ENCODE measurements around the gene NOS2. TPM values are rescaled to one million over a fixed set of nuclear protein-coding genes. Genes with fewer than 3 reads are reported as not detected.

Gene NOS2
- total RNA-seq, 1 experiment from 2014 or later: not detected

DNA sequence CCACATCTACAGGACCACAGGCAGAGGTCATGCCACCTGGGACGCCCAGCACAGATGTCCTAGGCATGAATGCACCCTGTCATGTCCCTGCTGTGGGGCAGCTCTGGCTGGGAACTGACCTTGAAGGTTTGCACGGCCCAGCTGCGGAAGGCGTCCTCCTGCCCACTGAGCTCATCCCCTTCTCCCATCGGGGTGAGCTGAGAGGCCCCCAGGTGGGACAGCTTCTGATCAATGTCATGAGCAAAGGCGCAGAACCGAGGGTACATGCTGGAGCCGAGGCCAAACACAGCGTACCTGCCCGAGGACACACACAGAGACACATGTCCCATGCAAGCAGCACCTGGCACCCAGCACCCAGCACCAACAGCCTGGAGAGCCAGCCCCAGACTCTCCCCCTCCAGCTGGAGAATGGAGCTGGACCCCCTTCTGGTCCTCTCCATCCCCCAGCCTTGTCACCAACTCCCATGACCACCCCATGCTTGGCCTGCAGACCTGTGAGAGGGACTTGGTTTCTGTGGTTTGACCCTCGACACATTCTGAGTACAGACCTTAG is 31.4 kb downstream of the NOS2 start:
- CTCF ChIA-PET: no interaction called here
- no TSS peak for BruUV-seq (replicated peaks)
- intact Hi-C loops (cut with micrococcal nuclease; ENCODE audit: unreplicated experiment): no loop called here
- H3K36me3 Mint-ChIP-seq (ENCODE audit: insufficient read depth, unreplicated experiment): no peaks in the 10 kb centered on the region
- H3K27me3 Mint-ChIP-seq (ENCODE audit: unreplicated experiment): peaks cover 57% of the 10 kb centered on the region
- H3K27ac Mint-ChIP-seq (ENCODE audit: unreplicated experiment): no peak overlapping the region
- H3K9me3 Mint-ChIP-seq (ENCODE audit: low read depth, unreplicated experiment): no peaks in the 10 kb centered on the region
- DNase-seq: no peak
- TF ChIP-seq, protein P1, sequence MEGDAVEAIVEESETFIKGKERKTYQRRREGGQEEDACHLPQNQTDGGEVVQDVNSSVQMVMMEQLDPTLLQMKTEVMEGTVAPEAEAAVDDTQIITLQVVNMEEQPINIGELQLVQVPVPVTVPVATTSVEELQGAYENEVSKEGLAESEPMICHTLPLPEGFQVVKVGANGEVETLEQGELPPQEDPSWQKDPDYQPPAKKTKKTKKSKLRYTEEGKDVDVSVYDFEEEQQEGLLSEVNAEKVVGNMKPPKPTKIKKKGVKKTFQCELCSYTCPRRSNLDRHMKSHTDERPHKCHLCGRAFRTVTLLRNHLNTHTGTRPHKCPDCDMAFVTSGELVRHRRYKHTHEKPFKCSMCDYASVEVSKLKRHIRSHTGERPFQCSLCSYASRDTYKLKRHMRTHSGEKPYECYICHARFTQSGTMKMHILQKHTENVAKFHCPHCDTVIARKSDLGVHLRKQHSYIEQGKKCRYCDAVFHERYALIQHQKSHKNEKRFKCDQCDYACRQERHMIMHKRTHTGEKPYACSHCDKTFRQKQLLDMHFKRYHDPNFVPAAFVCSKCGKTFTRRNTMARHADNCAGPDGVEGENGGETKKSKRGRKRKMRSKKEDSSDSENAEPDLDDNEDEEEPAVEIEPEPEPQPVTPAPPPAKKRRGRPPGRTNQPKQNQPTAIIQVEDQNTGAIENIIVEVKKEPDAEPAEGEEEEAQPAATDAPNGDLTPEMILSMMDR (IDR thresholded peaks at IDR 0.05; ENCODE audit: unreplicated experiment): no peak
- no peaks in the 10 kb centered on the region for H3K4me1 Mint-ChIP-seq (ENCODE audit: low read depth, unreplicated experiment)
- H3K4me3 Mint-ChIP-seq (ENCODE audit: low read depth, unreplicated experiment): no peak overlapping the region

DNA sequence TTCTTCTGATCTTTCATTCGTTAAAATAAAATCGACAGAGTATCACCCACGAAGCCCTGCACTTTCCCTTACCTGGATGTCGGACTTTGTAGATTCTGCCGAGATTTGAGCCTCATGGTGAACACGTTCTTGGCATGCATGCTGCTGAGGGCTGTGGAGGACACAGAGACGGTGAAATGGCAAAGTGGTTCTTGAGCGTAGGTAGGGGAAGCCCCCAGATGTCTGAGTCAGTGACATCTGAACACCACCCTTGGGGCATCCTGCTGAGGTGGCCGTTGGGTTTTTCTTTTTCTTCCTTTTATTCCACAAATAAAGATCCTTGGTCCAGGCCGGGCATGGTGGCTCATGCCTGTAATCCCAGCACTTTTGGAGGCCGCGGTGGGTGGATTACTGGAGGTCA is 33.9 kb downstream of the NOS2 start:
- H3K4me1 Mint-ChIP-seq (ENCODE audit: low read depth, unreplicated experiment): no peaks in the 10 kb centered on the region
- H3K27ac Mint-ChIP-seq (ENCODE audit: unreplicated experiment): no peak overlapping the region
- H3K9me3 Mint-ChIP-seq (ENCODE audit: low read depth, unreplicated experiment): no peaks in the 10 kb centered on the region
- no peak overlapping the region for H3K4me3 Mint-ChIP-seq (ENCODE audit: low read depth, unreplicated experiment)
- CTCF ChIA-PET: no interaction called here
- no TSS peak for BruUV-seq (replicated peaks)
- intact Hi-C loops (cut with micrococcal nuclease; ENCODE audit: unreplicated experiment): no loop called here
- H3K36me3 Mint-ChIP-seq (ENCODE audit: insufficient read depth, unreplicated experiment): no peaks in the 10 kb centered on the region
- TF ChIP-seq, protein P1 (IDR thresholded peaks at IDR 0.05; ENCODE audit: unreplicated experiment): no peak
- no peak for DNase-seq
- H3K27me3 Mint-ChIP-seq (ENCODE audit: unreplicated experiment): peaks cover 54% of the 10 kb centered on the region

DNA sequence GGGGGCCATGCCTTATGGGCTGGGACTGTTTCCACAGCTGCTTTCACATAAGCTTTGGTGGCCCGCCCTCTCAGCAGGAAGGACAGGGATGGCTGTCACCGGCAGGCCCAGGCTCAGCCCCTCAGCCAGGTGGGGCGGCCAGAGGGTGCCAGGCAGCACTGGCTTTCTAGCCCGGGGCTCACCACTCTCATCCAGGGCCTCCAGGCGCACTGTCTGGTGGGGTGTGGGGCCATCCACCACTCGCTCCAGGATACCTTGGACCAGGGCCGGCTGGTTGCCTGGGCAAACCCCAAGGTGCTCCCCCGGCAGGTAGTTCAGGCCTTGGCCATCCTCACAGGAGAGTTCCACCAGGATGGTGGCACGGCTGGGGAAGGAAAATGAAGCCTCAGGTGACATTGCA is 35.0 kb downstream of the NOS2 start:
- CTCF ChIA-PET: no interaction called here
- BruUV-seq (replicated peaks): no TSS peak
- intact Hi-C loops (cut with micrococcal nuclease; ENCODE audit: unreplicated experiment): no loop called here

DNA sequence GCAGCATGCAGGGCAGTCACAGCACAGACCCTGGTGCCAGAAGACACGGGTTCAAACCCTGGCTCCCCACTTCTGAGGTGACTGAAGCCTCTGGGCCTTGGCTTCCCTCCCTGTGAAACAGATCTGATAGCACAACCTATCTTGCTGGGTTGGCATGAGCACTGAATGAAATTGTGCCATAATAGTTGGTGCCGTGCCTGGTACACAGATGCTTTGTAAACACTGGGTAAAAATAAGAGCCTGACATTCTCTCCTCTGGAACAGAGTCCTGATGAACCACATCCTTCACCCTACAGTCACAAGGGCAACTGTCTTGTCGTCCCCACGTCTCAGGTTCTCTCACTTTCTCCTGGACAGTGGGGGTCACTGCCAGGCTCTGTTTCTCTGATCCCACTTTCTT is 35.7 kb downstream of the NOS2 start:
- BruUV-seq (replicated peaks): no TSS peak
- TF ChIP-seq, protein P1 (IDR thresholded peaks at IDR 0.05; ENCODE audit: unreplicated experiment): no peak
- Mint-ChIP-seq H3K9me3 (ENCODE audit: low read depth, unreplicated experiment) (no peaks in the 10 kb centered on the region), H3K4me1 (ENCODE audit: low read depth, unreplicated experiment) (no peaks in the 10 kb centered on the region), H3K36me3 (ENCODE audit: insufficient read depth, unreplicated experiment) (no peaks in the 10 kb centered on the region), H3K4me3 (ENCODE audit: low read depth, unreplicated experiment) (no peak overlapping the region), H3K27me3 (ENCODE audit: unreplicated experiment) (peaks cover 57% of the 10 kb centered on the region), H3K27ac (ENCODE audit: unreplicated experiment) (no peak overlapping the region)
- intact Hi-C loops (cut with micrococcal nuclease; ENCODE audit: unreplicated experiment): no loop called here
- CTCF ChIA-PET: no interaction called here
- DNase-seq: no peak

More for the DNA sequence above, 35.0 kb downstream of the NOS2 start:
- H3K9me3 Mint-ChIP-seq (ENCODE audit: low read depth, unreplicated experiment): no peaks in the 10 kb centered on the region
- no peak overlapping the region for H3K4me3 Mint-ChIP-seq (ENCODE audit: low read depth, unreplicated experiment)
- no peaks in the 10 kb centered on the region for H3K4me1 Mint-ChIP-seq (ENCODE audit: low read depth, unreplicated experiment)
- TF ChIP-seq, protein P1 (IDR thresholded peaks at IDR 0.05; ENCODE audit: unreplicated experiment): no peak
- peaks cover 57% of the 10 kb centered on the region for H3K27me3 Mint-ChIP-seq (ENCODE audit: unreplicated experiment)
- no peak for DNase-seq
- no peaks in the 10 kb centered on the region for H3K36me3 Mint-ChIP-seq (ENCODE audit: insufficient read depth, unreplicated experiment)
- no peak overlapping the region for H3K27ac Mint-ChIP-seq (ENCODE audit: unreplicated experiment)

Data from Calu3 (cell line).